SKM-1 treated with dmso at 0.1 percent for 144 hours (cell line): ENCODE results near the gene LRRTM3.

Experiments
- DNase-seq: peaks from one replicate; lab custom pipeline; 2025; ENCODE audit not compliant: unreplicated experiment; lab: John Stamatoyannopoulos, UW

The LRRTM3 gene

GRCh38 chr10:67114945-67115344, 189.1 kb downstream of the LRRTM3 start:
- DNase-seq: no peak

GRCh38 chr10:67115972-67116371, 190.1 kb downstream of the LRRTM3 start:
- no peak for DNase-seq

- no peak for DNase-seq
Measured at GRCh38 chr10:67119651-67120050, 193.8 kb downstream of the LRRTM3 start.

- no peak for DNase-seq
Measured at GRCh38 chr10:67127441-67127840, 201.6 kb downstream of the LRRTM3 start.

GRCh38 chr10:67140641-67141040, 214.8 kb downstream of the LRRTM3 start:
- no peak for DNase-seq

GRCh38 chr10:67141300-67141699, 215.5 kb downstream of the LRRTM3 start:
- DNase-seq: no peak

GRCh38 chr10:67144530-67144929, 218.7 kb downstream of the LRRTM3 start:
- no peak for DNase-seq
